Thyroid gland (tissue), 4 donors: Measurements from ENCODE around the gene SLC34A2.

Experiments
- POLR2A ChIP-seq, 2 donors: fragments of 450-650 bp; IDR thresholded peaks; one replicate each; pipeline ENCODE4 v1.6.1; 2017; ENCODE audit warnings: antibody characterized with exemption in 2 of 2, mild to moderate bottlenecking in 2 of 2, moderate library complexity in 1 of 2
- TF ChIP-seq, protein P1 (sequence below), 6 experiments: fragments of 200-600 bp in 3 of 6; fragments of 450-650 bp in 3 of 6; sonication (generic) in 3 of 6; IDR thresholded peaks; one replicate each; pipeline ENCODE4 v1.5.1; 2016 to 2019; ENCODE audit warnings: antibody characterized with exemption in 6 of 6, mild to moderate bottlenecking in 2 of 6, inconsistent platforms in 1 of 6, moderate library complexity in 1 of 6

- TF ChIP-seq, protein P1, sequence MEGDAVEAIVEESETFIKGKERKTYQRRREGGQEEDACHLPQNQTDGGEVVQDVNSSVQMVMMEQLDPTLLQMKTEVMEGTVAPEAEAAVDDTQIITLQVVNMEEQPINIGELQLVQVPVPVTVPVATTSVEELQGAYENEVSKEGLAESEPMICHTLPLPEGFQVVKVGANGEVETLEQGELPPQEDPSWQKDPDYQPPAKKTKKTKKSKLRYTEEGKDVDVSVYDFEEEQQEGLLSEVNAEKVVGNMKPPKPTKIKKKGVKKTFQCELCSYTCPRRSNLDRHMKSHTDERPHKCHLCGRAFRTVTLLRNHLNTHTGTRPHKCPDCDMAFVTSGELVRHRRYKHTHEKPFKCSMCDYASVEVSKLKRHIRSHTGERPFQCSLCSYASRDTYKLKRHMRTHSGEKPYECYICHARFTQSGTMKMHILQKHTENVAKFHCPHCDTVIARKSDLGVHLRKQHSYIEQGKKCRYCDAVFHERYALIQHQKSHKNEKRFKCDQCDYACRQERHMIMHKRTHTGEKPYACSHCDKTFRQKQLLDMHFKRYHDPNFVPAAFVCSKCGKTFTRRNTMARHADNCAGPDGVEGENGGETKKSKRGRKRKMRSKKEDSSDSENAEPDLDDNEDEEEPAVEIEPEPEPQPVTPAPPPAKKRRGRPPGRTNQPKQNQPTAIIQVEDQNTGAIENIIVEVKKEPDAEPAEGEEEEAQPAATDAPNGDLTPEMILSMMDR (IDR thresholded peaks at IDR 0.05) = no peak
- TF ChIP-seq POLR2A (IDR thresholded peaks at IDR 0.05) = no peak
These were observed 15.3 kb downstream of the SLC34A2 start for GRCh38 chr4:25670991-25671390.
